Neural cell (in vitro differentiated cells): ENCODE data around the gene TAAR1. TPM values are rescaled to one million over a fixed set of nuclear protein-coding genes. Genes with fewer than 3 reads are reported as not detected.

Source experiments
- H2AFZ ChIP-seq: fragments of 200-600, 300-800 bp; sonication (generic), shearing (Covaris generic); 2 replicates; pipeline ENCODE4 v1.6.0; 2014; ENCODE audit warnings: low read depth, mild to moderate bottlenecking, antibody characterized with exemption, low read length, moderate library complexity
- H3F3A ChIP-seq: fragments of 200-600 bp; shearing (Covaris generic); 2 replicates; pipeline ENCODE4 v1.6.1; 2016; ENCODE audit warnings: mild to moderate bottlenecking, moderate library complexity, mixed read lengths, antibody characterized with exemption, low read length; ENCODE audit not compliant: insufficient read depth, poor library complexity, severe bottlenecking
- H3K27ac ChIP-seq: fragments of 200-600, 300-800 bp; sonication (generic), shearing (Covaris generic); 2 replicates; pipeline ENCODE4 v1.5.1; 2014; ENCODE audit warnings: mild to moderate bottlenecking, low read length, moderate library complexity
- H3K27me3 ChIP-seq: fragments of 300-800, 200-600 bp; sonication (generic), shearing (Covaris generic); 2 replicates; pipeline ENCODE4 v1.6.0; 2014; ENCODE audit warnings: mild to moderate bottlenecking, low read depth, low read length, moderate library complexity; ENCODE audit not compliant: insufficient read depth
- H3K36me3 ChIP-seq: fragments of 300-800, 200-600 bp; sonication (generic), shearing (Covaris generic); 2 replicates; pipeline ENCODE4 v1.5.1; 2014; ENCODE audit warnings: mild to moderate bottlenecking, antibody characterized with exemption, low read length, moderate library complexity; ENCODE audit not compliant: insufficient read depth
- H3K4me2 ChIP-seq: fragments of 300-800, 200-600 bp; sonication (generic), shearing (Covaris generic); 2 replicates; pipeline ENCODE4 v1.6.0; 2014; ENCODE audit warnings: mild to moderate bottlenecking, low read length
- H3K4me3 ChIP-seq: fragments of 300-800, 200-600 bp; sonication (generic), shearing (Covaris generic); 2 replicates; pipeline ENCODE4 v1.5.1; 2014; ENCODE audit warnings: mild to moderate bottlenecking, low read length, moderate library complexity
- H3K79me2 ChIP-seq: fragments of 200-600 bp; shearing (Covaris generic); replicated peaks from 2 replicates; pipeline ENCODE4 v1.6.0; 2014; ENCODE audit warnings: mild to moderate bottlenecking, low read length, moderate library complexity; ENCODE audit not compliant: insufficient read depth
- H3K9ac ChIP-seq: fragments of 300-800, 200-600 bp; sonication (generic), shearing (Covaris generic); 2 replicates; pipeline ENCODE4 v1.6.1; 2016; ENCODE audit warnings: mild to moderate bottlenecking, low read length, mixed read lengths
- H3K9me2 ChIP-seq: fragments of 200-600 bp; shearing (Covaris generic); 2 replicates; pipeline ENCODE4 v1.6.1; 2016; ENCODE audit warnings: mild to moderate bottlenecking, low read length, mixed read lengths; ENCODE audit not compliant: insufficient read depth
- H3K9me3 ChIP-seq: fragments of 200-600, 300-800 bp; sonication (generic), shearing (Covaris generic); 2 replicates; pipeline ENCODE4 v1.6.1; 2016; ENCODE audit warnings: mild to moderate bottlenecking, mixed run types, low read length, moderate library complexity, mixed read lengths
- H4K20me1 ChIP-seq: fragments of 200-600 bp; shearing (Covaris generic); 2 replicates; pipeline ENCODE4 v1.6.1; 2016; ENCODE audit warnings: mild to moderate bottlenecking, mixed run types; ENCODE audit not compliant: insufficient read depth
- CTCF ChIP-seq: fragments of 450-650 bp; IDR thresholded peaks from 2 replicates; pipeline ENCODE4 v1.5.1; 2014; ENCODE audit warnings: antibody characterized with exemption, mild to moderate bottlenecking, moderate library complexity; ENCODE audit not compliant: poor library complexity, severe bottlenecking
- EP300 ChIP-seq: fragments of 450-650 bp; conservative IDR thresholded peaks from 2 replicates; pipeline ENCODE4 v1.6.1; 2014; ENCODE audit warnings: antibody characterized with exemption, mild to moderate bottlenecking, moderate library complexity; ENCODE audit not compliant: poor library complexity, severe bottlenecking
- EZH2 ChIP-seq: fragments of 200-600, 300-800 bp; shearing (Covaris generic), sonication (generic); IDR thresholded peaks from 2 replicates; pipeline ENCODE4 v1.6.1; 2014; ENCODE audit warnings: antibody characterized with exemption, low read length, borderline replicate concordance, mild to moderate bottlenecking; ENCODE audit not compliant: insufficient read depth, poor library complexity, severe bottlenecking
- MXI1 ChIP-seq: fragments of 450-650 bp; conservative IDR thresholded peaks from 2 replicates; pipeline ENCODE4 v1.6.1; 2014; ENCODE audit warnings: antibody characterized with exemption, mild to moderate bottlenecking; ENCODE audit not compliant: poor library complexity, severe bottlenecking
- POLR2AphosphoS5 ChIP-seq: IDR thresholded peaks from 2 replicates; pipeline ENCODE4 v1.6.1; 2012
- RAD21 ChIP-seq: fragments of 450-650 bp; conservative IDR thresholded peaks from 2 replicates; pipeline ENCODE4 v1.6.1; 2014; ENCODE audit warnings: antibody characterized with exemption, mild to moderate bottlenecking, moderate library complexity
- REST ChIP-seq: IDR thresholded peaks from 2 replicates; pipeline ENCODE4 v1.6.1; 2012; ENCODE audit warnings: borderline replicate concordance
- SMC3 ChIP-seq: fragments of 450-650 bp; conservative IDR thresholded peaks from 2 replicates; pipeline ENCODE4 v1.6.1; 2014; ENCODE audit warnings: antibody characterized with exemption, mild to moderate bottlenecking, moderate library complexity; ENCODE audit not compliant: poor library complexity
- TAF1 ChIP-seq: IDR thresholded peaks from 2 replicates; pipeline ENCODE4 v1.6.1; 2012; ENCODE audit warnings: low read depth
- polyA plus RNA-seq: library from polyadenylated mRNA; depleted of rRNA; stranded (reverse); fragments of >200 nt; gene quantifications from 2 replicates; pipeline ENCODE4 v1.2.3, GENCODE V29; 2014

TAAR1 gene
- polyA plus RNA-seq, 1 donor from 2014 or later: not detected

GRCh38 chr6:132675002-132675401 is 16.0 kb upstream of the TAAR1 start:
- H3K9ac ChIP-seq: no peak overlapping the region
- no peak overlapping the region for H3K4me2 ChIP-seq
- no peaks in the 10 kb centered on the region for H3K79me2 ChIP-seq
- no peak overlapping the region for H2AFZ ChIP-seq
- no peaks in the 10 kb centered on the region for H3K27me3 ChIP-seq
- no peaks in the 10 kb centered on the region for H4K20me1 ChIP-seq
- no peaks in the 10 kb centered on the region for H3K9me3 ChIP-seq
- no peak for TF ChIP-seq POLR2AphosphoS5
- no peak for TF ChIP-seq MXI1
- TF ChIP-seq SMC3: no peak
- TF ChIP-seq RAD21: no peak
- TF ChIP-seq EP300: no peak
- no peak for TF ChIP-seq TAF1
- TF ChIP-seq CTCF: no peak
- no peak for TF ChIP-seq REST
- no peak for TF ChIP-seq EZH2
- H3K9me2 ChIP-seq: no peaks in the 10 kb centered on the region
- no peak overlapping the region for H3K4me3 ChIP-seq
- H3F3A ChIP-seq: no peaks in the 10 kb centered on the region
- H3K27ac ChIP-seq: no peak overlapping the region
- H3K36me3 ChIP-seq: no peaks in the 10 kb centered on the region

GRCh38 chr6:132673376-132674094 is 14.6 kb upstream of the TAAR1 start:
- no peak overlapping the region for H3K4me3 ChIP-seq
- TF ChIP-seq POLR2AphosphoS5 (no peak), REST (no peak), CTCF (no peak), MXI1 (no peak)
- no peaks in the 10 kb centered on the region for H4K20me1 ChIP-seq
- no peak overlapping the region for H3K9ac ChIP-seq
- no peaks in the 10 kb centered on the region for H3F3A ChIP-seq
- no peaks in the 10 kb centered on the region for H3K36me3 ChIP-seq
- no peak overlapping the region for H3K4me2 ChIP-seq
- H3K9me3 ChIP-seq: no peaks in the 10 kb centered on the region
- H3K27me3 ChIP-seq: no peaks in the 10 kb centered on the region
- no peak overlapping the region for H2AFZ ChIP-seq
- no peak overlapping the region for H3K27ac ChIP-seq
- H3K79me2 ChIP-seq: no peaks in the 10 kb centered on the region
- H3K9me2 ChIP-seq: no peaks in the 10 kb centered on the region
